ENCODE data around the gene VWF.
"Not testable (repeated sequence)": the region's sequence is repeated elsewhere in the genome, so short reads cannot be mapped to it uniquely, and the experiment has no call there.

The VWF gene

DNA sequence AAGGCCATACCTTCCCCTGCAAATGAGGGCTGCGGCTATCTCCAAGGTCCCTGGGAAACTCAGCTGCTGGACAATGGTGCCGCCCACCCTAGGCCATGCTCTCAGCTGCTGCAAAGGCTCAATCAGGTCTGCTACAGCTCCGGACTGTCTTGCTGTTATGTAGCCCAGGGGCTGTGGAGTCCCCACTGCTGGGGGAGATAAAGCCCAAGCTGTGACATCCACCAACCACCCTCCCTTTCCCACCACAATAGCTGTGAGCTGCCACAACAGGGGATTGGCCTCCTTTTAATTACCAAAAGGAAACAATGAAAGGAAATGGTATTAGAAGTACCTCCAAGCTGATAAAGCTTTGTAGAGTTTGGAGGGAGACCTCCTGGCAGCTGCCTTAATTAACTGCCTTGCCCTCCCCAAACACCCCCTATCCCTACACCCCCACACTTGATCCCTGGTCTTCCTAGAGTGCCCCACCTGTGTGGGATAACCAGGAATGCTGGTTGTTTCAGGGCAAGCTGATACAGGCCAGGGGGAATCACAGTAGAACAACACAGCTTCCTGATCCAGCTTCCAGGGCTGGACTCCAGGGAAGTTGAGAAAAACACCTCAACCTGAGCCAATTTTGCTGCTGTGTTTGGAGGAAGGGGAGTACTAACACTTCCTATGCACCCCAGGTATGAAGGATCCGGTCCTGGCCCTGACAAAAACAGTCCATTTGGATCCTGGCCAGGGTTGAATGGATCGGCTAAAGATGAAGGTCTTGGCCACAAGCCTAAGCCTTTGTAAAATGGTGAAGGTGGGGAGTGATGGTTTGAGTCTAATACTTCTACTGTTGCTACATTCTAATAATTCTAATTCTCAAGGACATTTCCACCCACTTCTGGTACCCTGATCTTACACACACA lies at the start of gene VWF:
VWF (minus strand) TSS at position 260 of the 899 bp plus-strand sequence. CDS start 1,474 bp downstream, outside the sequence.
- intact Hi-C loops (cut with DNase I) = no loop called here
- DNase-seq = no peak

- no peak for DNase-seq
- intact Hi-C loops (cut with DNase I) = no loop called here
Observed at GRCh38 chr12:6172862-6173261, 48.4 kb upstream of the VWF start.

GRCh38 chr12:6172086-6172485 lies 47.6 kb upstream of the VWF start:
- intact Hi-C loops (cut with DNase I) = no loop called here
- DNase-seq = peak in 2 of 10 donors; percentile 12 to 33

- DNase-seq = peak in 2 of 10 donors; percentile 53 to 75
Observed at GRCh38 chr12:6171409-6172015, 47.0 kb upstream of the VWF start.

DNA sequence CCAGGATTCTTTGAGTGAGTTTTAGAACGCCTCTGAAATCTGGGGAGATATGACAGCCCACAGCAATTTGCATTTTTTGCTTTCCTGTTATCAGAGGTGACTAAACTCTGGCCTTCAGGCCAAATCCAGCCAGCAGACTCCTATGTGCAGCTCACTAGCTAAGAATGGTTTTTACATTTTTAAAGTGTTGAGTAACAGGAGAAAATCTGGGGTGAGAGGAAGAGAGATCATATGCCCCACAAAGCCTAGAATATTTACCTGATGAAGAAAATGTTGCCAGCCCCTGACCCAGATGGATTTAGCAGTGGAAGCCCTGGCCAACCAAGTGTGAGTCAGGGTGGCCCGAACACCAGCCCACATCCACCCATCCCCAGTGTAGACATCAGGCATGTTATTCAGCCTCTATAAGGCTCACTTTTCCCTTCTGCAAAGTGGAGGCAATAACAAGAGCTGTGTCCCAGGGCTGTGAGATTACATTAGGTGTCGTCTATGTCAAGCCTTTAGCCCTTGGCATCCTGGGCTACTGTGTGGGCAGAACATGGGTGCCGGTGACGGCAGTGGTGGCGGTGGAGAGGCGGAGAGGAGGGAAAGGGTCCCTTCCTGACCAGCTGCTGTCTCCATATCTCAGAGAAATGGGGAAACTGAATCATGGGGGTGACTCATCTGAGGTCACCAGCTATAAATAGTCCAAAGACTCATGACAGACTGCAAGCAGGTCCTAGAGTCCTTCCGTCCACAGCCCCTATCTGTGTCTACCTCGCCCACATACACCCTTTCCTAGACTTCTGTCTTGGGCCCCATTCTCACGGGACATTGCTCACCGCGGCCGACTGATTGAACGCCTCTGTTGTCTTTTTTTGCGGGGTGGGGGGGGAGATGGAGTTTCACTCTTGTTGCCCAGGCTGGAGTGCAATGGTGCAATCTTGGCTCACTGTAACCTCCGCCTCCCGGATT lies 43.1 kb upstream of the VWF start:
- intact Hi-C loops (cut with DNase I) = no loop called here
- DNase-seq = peak in 1 of 10 donors; percentile 89

More at GRCh38 chr12:6171409-6172015, 47.0 kb upstream of the VWF start:
- intact Hi-C loops (cut with DNase I) = no loop called here

DNA sequence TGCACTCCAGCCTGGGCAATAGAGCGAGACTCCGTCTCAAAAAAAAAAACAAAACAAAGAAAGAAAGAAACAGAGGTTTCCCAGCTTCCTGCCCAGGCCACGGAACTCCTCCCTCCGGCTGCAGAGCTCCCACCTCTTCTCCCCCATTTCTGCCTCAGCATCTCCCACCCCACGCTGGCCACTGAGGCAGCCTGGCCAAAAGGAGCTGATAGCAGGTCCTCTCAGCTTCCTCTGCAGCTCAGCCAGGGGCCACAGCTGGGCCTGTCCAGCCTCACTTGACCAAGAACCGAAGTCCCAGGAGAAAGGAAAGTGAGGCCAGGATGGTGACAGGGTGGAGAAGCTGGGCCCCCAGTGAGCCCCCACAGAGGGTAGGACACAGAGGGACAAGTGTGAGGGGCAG lies 42.3 kb upstream of the VWF start:
- intact Hi-C loops (cut with DNase I) = no loop called here
- no peak for DNase-seq

DNA sequence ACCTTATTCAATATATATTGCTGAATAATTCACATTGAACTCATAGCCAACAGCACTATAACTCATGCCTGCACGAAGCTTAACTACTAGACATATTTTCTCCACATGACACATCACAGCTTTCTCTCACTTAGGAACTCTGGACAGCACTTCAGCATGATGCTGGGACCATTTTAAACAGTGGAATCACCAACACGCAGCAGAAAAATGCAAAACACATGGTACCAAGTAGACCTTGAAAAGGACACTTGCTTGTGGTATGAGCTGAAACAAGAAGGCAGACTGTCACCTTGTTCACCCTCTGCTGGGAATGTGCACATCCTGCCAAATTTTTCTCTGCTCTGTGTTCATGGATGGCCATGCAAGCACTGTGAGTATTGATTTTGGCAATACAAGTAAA lies 40.9 kb upstream of the VWF start:
- intact Hi-C loops (cut with DNase I) = no loop called here
- no peak for DNase-seq

DNA sequence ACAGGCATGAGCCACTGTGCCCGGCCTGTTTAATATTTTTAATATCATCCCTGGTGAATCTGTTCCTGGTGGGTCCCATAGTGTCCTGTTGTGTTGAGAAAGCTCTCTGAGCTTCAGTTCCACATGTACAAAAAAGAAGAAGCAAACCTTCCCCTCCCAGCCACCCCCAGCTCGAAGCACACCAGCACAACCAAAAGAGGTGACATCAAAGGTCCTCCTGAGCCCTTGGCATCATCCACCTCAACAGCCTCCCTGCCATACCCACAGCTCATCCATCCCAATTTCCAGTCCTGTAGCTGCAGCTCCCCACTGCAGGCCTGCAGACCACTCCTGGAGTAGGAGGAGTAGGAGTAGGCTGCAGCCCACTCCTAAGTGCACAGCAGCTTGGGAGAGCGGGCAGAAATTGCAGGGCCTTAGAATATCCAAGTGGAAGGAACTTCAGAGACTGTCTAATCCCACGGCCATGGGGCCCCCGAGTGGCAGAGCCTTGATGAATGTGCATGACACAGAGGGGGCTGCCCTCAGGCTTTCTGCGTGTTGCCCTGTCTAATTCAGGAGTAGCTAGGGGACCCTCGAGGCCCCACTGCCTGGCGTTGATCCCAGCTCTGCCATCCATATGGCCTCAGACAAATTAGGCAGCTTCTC lies 39.1 kb upstream of the VWF start:
- intact Hi-C loops (cut with DNase I) = no loop called here
- DNase-seq = peak in 1 of 10 donors; percentile 61

DNA sequence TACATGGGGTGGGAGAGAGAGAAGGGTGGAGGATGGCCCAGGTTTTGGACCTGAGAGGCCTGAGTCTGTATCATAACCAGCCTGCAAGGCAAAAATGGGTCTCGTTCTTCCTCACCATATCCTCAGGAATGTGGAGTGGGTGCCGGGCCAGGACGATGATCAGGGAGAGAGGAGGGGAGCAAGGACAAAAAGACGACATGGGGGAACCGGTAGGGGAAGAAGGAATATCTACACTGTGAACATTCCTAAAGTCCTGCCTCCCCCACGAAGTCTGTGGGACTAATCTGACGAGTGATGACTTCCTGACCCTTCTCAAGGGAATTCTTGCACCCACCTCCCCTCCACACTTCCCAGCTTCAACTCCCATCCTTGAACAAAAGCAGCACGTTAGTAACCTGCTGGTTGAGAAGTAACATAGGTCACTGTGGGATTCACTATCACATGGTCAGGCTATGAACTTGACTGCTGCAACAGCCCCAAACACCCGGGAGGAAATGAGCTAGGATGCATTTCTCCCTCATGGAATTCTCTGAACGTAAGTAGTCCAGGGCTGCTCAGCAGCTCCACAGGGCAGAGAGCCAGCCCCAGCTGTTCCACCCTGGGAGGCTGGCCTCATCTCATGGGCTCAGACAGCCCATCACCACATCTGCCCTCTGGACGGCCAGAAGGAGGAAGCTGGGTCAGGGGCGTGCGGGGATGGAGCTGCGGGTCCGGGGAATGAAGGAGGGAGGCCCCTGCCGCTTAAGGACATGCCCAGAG lies 36.8 kb upstream of the VWF start:
- intact Hi-C loops (cut with DNase I) = no loop called here
- DNase-seq = peak in 1 of 10 donors; percentile 81

- intact Hi-C loops (cut with DNase I); DNase-seq: not testable (repeated sequence)
Observed at GRCh38 chr12:6160049-6160649, 35.7 kb upstream of the VWF start.

- intact Hi-C loops (cut with DNase I); DNase-seq: not testable (repeated sequence)
Observed at GRCh38 chr12:6159166-6160011, 34.9 kb upstream of the VWF start.

- intact Hi-C loops (cut with DNase I) = no loop called here
Observed at GRCh38 chr12:6158749-6159148, 34.3 kb upstream of the VWF start.

GRCh38 chr12:6158255-6158654 lies 33.8 kb upstream of the VWF start:
- intact Hi-C loops (cut with DNase I) = no loop called here
- no peak for DNase-seq

More at GRCh38 chr12:6158749-6159148, 34.3 kb upstream of the VWF start:
- DNase-seq = no peak

DNA sequence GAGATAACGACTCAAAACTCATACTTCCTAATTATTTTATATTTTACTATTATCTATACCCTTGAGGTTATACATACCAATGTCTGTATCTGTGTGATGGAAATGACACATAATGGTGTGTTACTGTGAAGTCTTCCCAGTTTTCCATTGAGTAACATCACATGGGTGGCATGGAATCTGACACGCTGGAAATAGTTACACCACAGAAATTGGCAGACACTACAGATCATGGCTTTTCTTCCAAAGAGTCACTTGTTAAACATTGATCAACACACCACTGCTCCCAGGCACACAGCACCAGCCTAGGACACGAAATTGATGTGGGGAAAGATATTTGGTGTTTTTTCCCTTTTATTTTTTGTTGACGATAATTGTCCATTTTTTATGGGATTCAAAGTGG lies 33.0 kb upstream of the VWF start:
- no peak for DNase-seq
- intact Hi-C loops (cut with DNase I) = no loop called here

GRCh38 chr12:6154730-6155459 lies 30.4 kb upstream of the VWF start:
- no peak for DNase-seq
- intact Hi-C loops (cut with DNase I) = no loop called here

GRCh38 chr12:6148722-6149121 lies 24.3 kb upstream of the VWF start:
- DNase-seq; intact Hi-C loops (cut with DNase I): not testable (repeated sequence)

DNA sequence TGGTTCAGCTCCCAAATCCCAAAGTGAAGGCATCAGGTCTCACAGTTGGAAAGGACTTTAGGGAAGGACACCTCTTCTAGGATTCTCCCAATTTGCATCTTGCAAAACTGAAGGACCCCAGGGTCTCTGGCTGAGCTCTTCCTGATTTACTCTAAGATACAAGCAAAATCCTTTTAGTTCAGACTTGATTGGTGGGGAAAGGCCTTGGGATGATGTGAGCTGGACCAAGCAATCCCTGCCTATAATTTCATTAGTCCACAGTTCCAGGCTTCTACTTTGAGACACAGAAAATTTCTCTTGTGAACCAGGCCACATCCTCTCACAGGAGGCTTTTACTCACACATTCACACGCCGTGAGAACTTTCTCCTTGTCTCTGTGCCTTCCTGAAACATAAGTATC lies 23.6 kb upstream of the VWF start:
- intact Hi-C loops (cut with DNase I) = no loop called here

More for the DNA sequence above, 23.6 kb upstream of the VWF start:
- DNase-seq = no peak
